Globus pallidus (tissue), 1 donor: Measurements from ENCODE around the gene KLHL30.

Source experiments
- DNase-seq: peaks from one replicate; pipeline ENCODE4 v3.0.0-alpha.2; 2015; ENCODE audit warnings: low spot score

The KLHL30 gene

DNA sequence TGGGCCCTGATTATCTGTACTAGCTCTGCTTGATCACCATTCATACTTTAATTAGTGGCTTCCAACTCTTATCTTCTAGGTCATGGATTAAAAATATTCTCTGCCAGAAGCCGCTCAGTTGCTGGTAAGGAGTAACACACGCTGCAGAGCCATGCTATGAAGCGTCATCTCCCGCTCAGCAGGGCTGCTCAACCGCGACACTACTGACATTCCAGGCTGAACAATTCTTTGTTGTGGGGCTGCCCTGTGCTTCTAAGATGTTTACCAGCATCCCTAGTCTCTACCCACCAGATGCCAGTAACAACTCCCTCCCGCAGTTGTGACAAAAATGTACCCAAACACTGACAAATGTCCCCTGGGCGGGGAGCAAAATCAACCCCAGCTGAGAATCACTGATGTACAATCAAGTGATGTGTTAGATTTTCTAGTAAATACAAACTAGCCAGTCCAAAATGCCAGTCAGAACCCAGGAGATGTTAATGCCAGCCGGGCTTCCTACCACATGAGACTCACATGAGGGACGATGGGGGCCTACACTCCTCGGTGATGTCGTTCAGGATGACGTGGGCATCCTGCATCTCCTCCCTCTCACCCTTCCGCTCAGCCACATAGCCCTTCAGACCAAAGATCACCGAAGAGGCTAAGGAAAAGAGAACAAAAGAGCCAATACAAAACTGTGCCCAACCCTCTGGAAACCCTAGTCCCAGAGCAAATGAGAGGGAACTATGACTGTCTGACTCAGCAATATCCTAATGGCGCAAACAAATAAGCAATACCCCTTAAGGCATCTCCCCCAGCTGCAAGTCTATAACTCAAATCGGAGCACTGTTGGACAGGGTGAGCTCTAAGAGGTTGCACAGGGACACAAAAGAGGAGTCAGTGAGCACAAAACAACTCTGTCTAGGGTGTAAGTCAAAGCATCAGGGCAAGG lies 49.4 kb downstream of the KLHL30 start:
- DNase-seq: peak; percentile 79

- DNase-seq: no peak
Measured at GRCh38 chr2:238190445-238190844, 52.0 kb downstream of the KLHL30 start.
